Thyroid gland (tissue), 4 donors: ENCODE data around the gene INPP4A.

Experiments
- POLR2A ChIP-seq, 2 donors: fragments of 450-650 bp; IDR thresholded peaks; one replicate each; pipeline ENCODE4 v1.6.1; 2017; ENCODE audit warnings: antibody characterized with exemption in 2 of 2, mild to moderate bottlenecking in 2 of 2, moderate library complexity in 1 of 2
- TF ChIP-seq, protein P1 (sequence below), 6 experiments: fragments of 200-600 bp in 3 of 6; fragments of 450-650 bp in 3 of 6; sonication (generic) in 3 of 6; IDR thresholded peaks; one replicate each; pipeline ENCODE4 v1.5.1; 2016 to 2019; ENCODE audit warnings: antibody characterized with exemption in 6 of 6, mild to moderate bottlenecking in 2 of 6, inconsistent platforms in 1 of 6, moderate library complexity in 1 of 6

DNA sequence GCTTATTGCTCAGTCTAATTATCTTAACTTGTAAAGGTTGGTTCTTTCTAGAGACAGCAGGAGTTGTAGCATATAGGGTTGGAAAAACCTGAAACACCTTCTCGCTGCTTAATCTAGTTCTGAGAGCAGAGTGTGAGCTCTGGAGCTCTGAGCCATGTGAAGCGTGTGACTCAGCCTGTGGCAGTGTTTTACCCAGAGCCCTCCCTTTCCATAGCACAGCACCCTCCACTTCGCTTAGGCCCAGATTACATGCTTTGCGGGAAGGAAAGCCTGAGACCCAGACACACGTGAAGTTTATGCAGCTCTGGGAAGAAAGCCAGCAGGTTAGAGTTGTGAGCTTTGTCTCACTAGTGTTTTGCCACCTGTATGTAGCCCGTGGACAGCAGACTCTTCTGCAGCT lies 74.5 kb downstream of the INPP4A start:
- TF ChIP-seq POLR2A (IDR thresholded peaks at IDR 0.05) = no peak
- TF ChIP-seq, protein P1, sequence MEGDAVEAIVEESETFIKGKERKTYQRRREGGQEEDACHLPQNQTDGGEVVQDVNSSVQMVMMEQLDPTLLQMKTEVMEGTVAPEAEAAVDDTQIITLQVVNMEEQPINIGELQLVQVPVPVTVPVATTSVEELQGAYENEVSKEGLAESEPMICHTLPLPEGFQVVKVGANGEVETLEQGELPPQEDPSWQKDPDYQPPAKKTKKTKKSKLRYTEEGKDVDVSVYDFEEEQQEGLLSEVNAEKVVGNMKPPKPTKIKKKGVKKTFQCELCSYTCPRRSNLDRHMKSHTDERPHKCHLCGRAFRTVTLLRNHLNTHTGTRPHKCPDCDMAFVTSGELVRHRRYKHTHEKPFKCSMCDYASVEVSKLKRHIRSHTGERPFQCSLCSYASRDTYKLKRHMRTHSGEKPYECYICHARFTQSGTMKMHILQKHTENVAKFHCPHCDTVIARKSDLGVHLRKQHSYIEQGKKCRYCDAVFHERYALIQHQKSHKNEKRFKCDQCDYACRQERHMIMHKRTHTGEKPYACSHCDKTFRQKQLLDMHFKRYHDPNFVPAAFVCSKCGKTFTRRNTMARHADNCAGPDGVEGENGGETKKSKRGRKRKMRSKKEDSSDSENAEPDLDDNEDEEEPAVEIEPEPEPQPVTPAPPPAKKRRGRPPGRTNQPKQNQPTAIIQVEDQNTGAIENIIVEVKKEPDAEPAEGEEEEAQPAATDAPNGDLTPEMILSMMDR (IDR thresholded peaks at IDR 0.05) = no peak
